HL-60/S4 treated with phorbol 12-myristate 13-acetate at 8.2 ng/mL for 4 days and 3 days (cell line): ENCODE data around the gene ARHGAP24.

Experiments
- in situ Hi-C: fragments of 300-500 bp; cut with MboI; formaldehyde crosslinking; loops from 2 replicates; pipeline ENCODE4 v1.15.0; 2022; ENCODE audit warnings: low sequenced_read_pairs

ARHGAP24 gene

GRCh38 chr4:86048426-86048825 is 573.5 kb downstream of the ARHGAP24 start:
- in situ Hi-C loops = no loop called here

GRCh38 chr4:86050496-86050895 is 575.5 kb downstream of the ARHGAP24 start:
- in situ Hi-C loops = no loop called here
